DMS53 treated with DMSO at 0.1 percent for 48 hours (cell line): ENCODE measurements around the gene EREG.
"Not testable (repeated sequence)": the region's sequence is repeated elsewhere in the genome, so short reads cannot be mapped to it uniquely, and the experiment has no call there.

Experiments
- DNase-seq: peaks from one replicate; lab custom pipeline; 2025; ENCODE audit not compliant: unreplicated experiment; lab: John Stamatoyannopoulos, UW

The EREG gene

DNA sequence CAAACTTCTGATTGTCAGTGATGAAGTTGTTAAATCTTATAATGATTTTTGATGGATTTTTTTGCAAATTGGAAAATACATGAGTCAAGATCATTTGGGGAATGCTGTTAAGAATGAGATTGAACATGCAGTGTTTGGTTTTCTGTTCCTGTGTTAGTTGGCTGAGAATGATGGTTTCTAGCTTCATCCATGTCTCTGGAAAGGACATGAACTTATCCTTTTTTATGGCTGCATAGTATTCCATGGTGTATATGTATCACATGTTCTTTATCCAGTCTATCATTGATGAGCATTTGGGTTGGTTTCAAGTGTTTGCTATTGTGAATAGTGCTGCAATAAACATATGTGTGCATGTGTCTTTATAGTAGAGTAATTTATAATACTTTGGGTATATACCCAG is 24.5 kb upstream of the EREG start:
- DNase-seq: not testable (repeated sequence)

DNA sequence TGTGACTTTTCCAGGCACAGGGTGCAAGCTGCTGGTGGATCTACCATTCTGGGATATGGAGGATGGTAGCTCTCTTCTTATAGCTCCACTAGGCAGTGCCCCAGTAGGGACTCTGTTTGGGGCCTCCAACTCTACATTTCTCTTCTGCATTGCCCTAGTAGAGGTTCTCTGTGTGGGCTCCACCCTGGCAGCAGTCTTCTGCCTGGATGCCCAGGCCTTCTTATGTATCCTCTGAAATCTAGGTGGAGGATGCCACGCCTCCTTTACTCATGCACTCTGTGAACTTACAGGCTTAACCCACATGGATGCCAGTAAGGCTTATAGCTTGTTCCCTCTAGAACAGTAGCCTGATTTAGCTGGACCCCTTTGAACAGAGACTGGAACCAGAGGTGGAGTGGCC is 20.9 kb upstream of the EREG start:
- no peak for DNase-seq

DNA sequence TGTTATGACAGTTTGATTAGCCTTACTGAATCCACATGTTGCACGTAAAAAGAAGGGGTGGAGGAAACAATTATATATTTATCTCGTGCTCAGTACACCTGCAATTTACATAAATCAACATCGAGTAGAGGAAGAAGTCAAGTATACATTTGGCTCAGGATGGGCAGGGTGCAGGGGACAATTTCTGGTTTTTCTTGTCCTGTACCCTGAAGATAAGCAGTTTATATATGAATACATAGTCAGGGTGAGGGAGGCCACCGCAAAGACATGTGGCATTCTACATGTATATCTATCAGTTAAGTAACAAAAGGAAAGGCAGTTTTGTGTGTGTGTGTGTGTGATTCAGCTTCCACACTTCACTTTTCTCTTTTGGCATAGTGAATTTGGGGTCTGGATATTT is 11.1 kb upstream of the EREG start:
- DNase-seq: no peak

DNA sequence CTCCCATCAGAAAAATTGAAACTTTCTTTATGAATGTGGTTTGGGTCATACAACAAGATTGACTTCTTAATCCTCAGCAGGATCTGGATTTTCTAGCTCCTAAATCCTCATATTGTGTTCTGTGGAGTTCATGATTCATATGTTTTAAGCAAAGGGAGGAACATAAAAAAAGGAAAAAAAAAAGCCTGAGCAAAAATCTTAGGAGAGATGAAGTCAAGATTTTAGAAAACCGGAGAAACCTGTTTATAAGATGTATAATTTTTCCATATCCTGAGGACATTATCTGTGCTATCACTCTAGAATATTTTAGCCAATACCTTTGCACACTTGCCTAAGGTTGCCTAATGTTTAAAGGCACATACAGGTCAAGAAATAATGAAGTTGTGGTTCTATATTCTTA is 7.0 kb upstream of the EREG start:
- no peak for DNase-seq

DNA sequence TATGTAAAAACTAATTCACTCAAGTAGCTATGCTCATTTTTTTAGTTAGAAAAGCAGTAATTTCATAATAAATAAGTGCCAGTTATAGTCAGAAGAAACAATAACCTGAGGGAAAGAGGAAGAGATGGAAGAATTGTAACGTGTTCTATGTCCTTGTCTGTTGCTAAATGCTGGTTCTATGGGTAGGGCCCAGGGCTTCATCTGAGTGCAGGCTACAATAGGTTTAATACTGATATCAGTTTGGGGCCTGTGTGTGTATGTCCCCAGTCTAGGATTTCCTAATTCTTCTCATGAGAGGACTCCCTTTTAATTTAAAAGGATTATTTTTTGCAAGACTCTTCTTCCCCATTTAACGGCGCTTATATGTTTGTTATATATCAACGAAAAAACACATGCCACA is 3.3 kb upstream of the EREG start:
- DNase-seq: no peak

DNA sequence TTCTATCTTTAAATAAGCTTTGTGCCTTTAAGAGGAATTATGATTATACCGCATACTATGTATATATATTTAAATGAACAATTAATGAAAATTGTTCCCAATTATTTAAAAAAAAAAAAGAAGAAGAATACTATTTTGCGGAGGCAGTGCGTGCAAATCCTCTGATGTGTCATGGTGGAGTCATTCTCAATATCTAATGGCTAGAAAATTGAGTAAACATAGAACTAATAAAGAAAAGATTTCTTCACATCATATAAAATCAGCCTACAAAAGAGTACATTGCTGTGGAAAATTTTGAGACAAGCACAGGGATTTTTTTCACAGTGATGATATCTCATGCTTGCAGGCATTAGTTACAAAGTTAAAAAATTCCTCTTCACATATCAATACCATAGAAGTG is 2.6 kb upstream of the EREG start:
- DNase-seq: no peak

DNA sequence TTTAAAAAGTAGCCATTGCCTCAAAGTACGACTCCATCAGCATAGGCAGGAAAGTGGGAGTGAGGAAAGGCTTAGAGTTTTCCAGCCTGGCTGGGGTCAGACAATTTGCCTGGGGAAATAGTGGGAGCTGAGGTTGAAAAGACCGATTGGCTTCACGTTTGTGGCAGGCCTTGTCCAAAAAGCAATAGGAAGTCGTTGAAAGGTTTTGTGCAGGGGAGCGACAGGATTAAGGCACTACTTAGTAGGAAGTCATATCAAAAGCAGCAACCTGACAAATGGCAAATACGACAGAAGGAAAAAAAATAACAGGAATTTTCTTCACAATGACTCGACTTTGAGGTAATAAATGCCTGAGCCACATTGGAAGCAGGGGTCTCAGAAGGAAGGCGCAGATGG is 691 bp upstream of the EREG start:
- no peak for DNase-seq

DNA sequence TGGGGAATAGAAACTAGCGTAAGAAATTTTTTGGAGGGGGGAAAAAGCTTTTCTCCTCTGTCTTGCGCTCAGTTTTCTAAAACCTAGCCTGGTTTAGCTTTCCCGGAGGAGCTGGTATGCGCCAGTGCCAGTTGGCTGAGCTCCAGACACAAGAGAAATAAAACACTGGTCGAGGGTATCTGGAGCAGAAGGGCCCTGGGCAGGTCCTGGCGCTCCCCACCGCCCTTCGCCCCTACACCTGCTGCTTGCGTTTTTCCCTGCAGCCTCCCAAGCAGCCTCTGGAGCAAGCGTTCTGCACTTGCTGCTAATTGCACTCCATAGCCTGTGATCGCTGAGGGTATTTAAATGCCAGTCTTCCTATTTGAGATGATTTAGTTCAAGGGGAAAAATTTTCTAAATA is 816 bp downstream of the EREG start:
- DNase-seq: no peak

DNA sequence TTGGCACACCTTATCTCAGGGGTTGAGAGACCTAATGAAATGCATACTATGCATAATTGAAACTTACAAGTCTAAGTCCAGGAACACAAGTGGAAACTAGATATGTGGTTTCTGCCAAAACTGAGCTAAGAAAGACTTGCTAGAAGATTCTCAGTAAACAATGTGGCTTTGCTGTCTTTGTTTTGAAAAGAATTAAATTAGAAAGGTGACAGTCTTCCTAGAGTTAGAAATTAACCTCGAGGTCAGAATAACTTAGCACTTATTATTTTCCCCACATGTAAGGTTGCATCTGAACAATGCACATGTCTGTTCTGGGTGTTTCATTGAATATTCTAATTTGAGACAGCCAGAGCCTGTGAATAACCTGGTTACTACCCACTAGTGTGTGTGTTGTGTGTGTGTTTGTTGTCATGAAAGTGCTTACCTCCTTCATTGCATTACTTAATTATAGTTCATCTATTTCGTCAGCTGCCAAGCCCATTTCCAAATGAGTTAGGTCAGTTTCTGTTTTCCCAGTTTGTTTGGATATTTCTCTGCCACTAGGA is 1.5 kb downstream of the EREG start:
- DNase-seq: no peak

DNA sequence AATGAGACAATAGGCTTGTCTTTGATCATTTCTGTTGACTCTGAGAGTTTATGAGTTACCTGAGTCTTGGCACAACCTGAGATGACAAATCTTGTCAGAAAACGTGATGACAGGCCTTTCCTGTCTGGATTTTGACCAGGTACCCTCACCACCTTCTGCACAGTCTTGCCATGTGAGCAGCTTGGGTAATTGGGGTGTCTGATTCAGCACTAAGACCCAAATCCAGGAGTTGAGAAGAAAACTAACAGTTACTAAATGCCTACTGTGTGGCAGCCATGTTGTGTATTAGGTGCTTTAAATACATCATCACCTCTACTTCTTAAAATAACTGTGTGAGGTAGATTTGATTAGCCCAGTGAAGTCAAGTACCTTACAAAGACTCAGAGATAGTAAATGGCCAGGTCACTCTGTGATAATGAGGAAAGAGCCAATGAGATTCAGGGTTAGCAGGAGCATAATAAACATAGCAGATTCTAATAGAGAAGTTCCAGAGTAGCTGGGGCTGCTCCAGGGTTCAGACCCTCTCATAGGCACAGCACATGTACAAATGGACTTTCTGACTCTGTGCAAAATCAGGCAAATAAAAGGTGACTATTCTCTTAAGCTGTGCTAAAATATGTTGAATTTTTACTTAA is 2.8 kb downstream of the EREG start:
- DNase-seq: no peak

DNA sequence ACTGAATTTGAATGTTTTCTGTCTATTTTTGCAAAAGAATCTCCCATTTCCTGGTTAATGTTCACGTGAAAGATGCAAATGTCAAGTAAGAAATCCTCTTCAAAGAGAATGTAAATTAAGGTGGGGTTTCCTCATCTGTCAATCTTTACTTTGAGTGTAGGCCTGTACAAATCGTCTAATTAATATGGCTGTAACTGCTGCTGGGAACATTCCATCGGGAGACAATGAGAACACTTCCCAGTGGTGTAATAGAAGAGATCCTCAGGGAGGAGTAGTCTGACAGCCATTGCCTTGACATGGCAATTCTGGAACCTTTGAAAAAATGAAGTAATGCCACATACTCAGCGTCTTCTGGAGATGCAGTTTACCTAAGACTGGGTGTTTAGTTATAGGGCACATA is 3.7 kb downstream of the EREG start:
- no peak for DNase-seq

DNA sequence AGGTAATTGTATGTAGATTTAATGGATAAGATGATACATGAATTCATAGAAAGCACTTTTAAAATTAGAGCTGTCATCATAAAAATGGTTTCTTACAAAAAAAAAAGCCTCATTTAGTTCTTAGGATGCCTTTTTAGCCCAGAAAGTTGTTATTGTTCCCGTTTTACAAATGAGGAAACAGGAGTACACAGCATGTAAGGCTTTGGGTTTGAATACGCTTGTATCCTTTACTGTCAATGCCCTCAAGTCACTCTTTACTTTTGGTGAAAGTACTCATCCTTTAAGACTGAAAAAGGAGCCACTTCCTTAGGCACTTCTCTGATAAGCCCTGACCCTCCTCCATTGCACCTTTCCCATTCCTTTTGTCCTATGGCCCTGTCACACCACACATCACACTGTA is 4.9 kb downstream of the EREG start:
- no peak for DNase-seq

DNA sequence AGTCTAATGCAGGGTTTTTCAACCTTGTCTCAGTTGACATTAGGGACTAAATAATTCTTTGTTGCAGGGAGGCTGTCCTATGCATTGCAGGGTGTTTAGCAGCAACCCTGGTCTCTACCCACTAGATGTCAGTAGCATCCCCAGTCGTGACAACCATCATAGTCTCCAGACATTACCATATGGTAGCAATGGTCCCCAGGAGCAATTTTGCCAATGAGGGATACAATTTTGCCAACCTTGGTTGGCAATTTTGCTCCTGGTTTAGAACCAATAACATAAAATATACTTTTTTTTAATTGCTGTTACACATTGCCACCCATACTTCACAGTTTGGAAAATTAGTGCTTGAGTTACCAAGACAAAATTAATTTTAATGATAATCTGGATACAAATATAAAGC is 6.0 kb downstream of the EREG start:
- peak; percentile 30 for DNase-seq

DNA sequence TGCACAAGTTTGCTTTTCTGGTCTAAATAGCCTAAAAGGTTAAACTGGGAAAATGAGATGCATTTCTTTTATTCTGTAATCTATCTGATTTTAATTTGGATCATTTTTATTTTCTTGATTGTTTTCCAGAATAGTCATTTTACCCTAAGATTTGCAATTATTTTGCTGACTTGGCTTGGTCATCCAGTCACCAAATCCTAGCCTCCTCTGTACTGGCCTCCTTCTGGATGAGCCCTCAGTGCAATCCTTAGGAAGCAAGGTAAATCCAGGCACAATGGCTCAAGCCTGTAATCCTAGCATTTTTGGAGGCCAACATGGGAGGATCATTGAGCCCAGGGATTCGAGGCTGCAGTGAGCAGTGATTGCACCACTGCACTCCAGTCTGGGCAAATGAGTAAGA is 9.2 kb downstream of the EREG start:
- DNase-seq: no peak

DNA sequence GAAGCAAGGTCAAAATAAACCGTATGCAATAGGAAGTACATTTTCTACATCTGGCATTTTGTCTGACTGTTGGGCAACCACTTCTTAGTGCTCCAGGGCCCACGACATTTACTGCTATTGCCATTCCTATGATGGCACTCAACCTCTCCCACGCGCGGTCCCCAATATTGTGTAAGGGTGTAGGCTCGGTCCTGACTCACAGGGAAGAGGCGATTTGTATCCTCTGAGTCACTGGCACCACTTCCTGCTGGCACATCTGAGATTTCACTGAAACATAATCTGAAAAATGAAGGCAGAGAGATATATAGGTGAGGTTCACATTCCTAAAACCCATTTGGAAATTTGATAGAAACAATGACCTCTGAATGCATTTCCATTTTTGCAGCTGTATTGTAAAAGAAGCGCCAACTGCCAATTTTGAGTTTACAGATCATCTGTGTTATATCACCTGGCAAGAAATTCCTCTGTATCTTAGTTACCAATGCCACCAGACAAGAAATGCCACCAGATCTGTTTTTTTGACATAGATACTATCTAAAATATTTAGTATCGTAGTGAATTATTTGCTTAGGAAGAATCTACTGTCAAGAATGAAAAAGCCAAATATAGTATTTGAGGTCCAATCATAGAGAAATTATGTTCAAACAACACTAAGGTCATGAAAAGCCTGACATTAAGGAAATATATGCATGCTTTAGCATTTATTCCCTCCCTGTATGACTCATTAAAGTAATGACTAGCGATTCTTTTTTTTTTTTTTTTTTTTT is 9.8 kb downstream of the EREG start:
- peak; percentile 22 for DNase-seq

DNA sequence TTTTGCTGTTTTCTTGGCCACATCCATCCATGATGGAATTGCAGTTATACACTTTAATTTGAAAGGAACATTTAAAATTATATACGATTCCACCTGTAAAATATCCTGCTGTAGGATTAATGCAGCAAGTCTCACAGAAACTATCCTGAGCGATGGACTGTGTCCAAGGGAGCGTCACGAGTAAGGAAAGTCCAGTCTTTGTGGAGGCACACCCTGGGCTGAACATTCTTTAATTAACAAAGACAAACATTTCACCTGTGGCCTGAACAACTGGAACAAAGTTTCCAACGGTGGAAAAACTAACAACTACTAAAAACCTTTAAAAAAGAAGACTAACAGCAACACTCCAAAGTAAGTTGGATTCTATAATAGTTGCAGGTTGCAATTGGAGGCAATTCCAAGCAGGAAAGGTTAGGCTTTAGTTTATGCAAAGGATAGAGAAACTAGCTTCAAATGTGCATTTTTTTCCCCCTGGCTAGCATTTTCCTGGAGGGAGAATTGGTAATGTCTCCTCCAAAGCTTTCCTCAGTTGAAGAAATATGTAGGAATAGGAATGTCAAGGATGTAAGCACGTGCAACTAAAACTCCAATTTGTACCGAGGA is 11.0 kb downstream of the EREG start:
- no peak for DNase-seq

DNA sequence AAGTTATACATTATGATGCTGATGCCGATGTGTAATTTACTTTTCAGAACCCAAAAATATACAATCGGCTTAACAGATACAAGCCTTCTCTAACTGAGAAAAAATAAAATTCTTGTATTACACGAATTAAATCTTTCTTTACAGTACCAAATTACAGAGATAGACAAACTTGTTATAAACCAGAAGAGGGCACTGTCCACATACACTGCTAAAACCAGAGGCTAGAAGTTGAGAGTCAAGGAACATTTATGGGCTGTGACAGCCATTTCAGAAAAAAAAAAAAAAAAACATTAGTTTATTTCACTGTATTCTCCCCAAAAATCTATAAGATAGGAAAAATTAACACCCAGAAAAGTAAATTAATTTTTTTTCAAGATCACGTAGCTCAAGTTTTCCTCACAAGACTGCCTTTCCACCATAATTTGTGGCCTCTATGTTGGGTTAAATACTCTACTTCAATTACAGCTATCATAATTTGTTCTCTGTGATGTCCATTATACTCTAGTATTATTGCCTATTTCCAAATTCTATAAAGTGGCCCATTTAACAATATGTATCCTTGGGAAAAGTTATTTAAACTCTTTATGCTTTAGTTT is 12.0 kb downstream of the EREG start:
- peak; percentile 28 for DNase-seq

DNA sequence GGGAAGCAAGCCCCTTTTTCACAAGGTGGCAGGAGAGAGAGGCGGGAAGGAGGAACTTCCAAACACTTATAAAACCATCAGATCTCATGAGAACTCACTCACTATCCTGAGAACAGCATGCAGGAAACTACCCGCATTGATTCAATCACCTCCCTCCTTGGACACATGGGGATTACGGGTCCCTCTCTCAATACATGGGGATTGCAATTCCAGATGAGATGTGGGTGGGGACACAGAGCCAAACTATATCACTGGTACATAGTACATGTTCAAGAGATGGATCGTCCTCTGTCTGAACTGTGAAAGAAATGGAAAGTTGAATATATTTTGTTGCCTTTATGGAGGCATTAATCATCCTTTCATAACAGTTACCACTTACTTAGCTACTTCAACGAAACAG is 12.8 kb downstream of the EREG start:
- no peak for DNase-seq

DNA sequence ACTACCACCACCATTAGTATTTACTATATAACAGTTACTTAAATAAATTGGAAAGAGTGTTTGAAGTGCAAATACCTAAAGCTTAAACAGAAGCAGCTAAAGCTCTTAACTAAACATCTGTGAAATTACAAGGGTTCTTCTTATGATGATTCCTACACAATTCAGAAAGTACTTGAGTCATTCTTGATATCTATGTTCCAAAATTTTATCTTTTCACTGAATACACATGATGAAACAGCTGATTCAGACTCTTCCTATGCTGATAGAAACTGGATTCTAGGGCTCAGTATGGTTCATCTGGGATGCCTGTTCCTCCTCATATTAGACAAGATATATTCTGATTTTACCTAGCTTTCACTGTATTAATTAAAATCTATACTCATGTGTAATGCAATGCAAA is 13.6 kb downstream of the EREG start:
- no peak for DNase-seq

DNA sequence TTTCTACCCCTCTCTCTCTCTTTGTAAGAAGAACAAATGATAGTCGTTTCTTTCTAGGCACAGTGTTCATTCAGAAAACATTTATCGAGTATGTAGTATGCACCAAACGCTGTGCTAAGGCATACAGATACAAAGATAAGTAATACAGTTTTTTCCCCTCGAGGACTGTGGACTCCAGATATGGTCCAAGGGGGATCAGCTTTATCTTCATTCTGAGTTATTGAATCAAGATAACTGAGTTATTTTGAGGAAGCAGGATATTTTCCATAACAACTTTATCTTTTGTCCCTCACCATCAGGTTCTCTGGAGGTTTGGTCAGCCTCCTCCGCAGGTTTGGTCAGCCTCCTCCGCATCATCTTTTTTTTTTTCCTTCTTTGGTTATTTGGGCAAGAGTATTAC is 15.0 kb downstream of the EREG start:
- no peak for DNase-seq

DNA sequence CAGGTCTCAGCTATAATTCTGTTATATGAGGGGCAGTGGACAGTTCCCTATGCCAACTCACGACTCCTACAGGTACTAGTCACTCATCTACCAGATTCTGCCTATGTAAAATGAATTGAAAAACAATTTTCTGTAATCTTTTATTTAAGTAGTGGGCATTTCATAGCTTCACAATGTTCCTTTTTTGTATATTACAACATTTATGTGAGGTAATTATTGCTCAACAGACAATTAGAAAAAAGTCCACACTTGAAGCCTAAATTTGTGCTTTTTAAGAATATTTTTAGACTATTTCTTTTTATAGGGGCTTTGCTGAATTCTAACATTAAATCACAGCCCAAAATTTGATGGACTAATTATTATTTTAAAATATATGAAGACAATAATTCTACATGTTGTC is 20.4 kb downstream of the EREG start:
- no peak for DNase-seq

DNA sequence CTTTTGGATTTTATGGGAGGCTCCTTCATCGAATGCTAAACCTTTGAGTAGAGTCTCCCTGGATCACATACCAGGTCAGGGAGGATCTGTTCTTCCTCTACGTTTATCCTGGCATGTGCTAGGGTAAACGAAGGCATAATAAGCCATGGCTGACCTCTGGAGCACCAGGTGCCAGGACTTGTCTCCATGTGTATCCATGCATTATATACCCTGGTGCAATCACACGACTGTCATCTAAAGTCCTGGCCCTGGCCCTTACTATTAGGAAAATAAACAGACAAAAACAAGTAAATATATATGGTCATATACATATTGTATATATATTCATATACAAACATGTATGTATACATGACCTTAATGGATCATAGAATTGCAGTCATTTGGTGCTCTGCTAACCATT is 21.2 kb downstream of the EREG start:
- no peak for DNase-seq
